Stimulated activated CD8-positive, alpha-beta memory T cell treated with anti-CD3 and anti-CD28 coated beads, Interleukin-2, amount 100 ng/mL, for 1 hour (primary cell): ENCODE results near the gene CUL3.
"Not testable (repeated sequence)": the region's sequence is repeated elsewhere in the genome, so short reads cannot be mapped to it uniquely, and the experiment has no call there.

ENCODE experiments used
- DNase-seq, 2 donors: peaks; one replicate each; pipeline ENCODE4 v3.0.0-alpha.2; 2020; ENCODE audit warnings: low read depth in 2 of 2

CUL3 gene

DNA sequence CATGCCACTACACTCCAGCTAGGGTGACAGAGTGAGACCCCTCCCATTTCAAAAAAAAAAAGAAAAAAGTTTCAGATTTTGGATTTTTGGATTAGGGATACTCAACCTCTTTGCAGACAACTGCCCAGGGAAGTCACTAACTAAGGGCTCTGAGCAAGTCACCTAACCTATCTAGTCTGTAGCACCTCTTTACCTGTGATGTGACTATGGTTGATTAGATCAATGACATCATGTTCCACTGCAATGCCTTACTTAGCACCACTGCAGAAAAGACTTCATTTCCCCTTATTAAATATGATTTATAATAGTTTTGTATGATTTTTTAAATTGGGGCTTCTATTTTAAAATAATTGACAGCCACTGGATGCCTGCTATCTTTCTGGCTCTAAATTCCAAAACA is 41.2 kb downstream of the CUL3 start:
- DNase-seq = no peak

- no peak for DNase-seq
Observed at GRCh38 chr2:224538561-224539138, 46.5 kb downstream of the CUL3 start.

DNA sequence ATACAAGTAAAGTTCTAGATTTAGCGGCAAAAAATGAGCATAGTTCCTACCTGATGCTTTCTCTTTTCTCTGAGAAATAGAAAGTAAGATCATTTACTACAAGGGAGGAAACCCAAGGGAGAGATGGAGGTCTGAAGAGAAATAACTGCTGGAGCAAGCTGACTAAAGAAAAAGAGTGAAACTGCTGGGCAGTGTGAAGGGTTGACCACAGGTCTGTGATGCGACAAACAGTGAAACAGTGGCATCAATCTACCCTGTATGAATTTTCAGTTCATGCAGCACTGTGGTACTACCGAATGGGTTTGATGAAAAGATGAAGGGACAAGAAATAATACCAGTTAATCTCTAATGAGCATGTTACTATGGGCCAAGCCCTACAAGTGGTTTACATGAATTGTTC is 52.2 kb downstream of the CUL3 start:
- DNase-seq = no peak

GRCh38 chr2:224532441-224532840 is 52.7 kb downstream of the CUL3 start:
- no peak for DNase-seq

- DNase-seq = no peak
Observed at GRCh38 chr2:224528171-224528570, 57.0 kb downstream of the CUL3 start.

DNA sequence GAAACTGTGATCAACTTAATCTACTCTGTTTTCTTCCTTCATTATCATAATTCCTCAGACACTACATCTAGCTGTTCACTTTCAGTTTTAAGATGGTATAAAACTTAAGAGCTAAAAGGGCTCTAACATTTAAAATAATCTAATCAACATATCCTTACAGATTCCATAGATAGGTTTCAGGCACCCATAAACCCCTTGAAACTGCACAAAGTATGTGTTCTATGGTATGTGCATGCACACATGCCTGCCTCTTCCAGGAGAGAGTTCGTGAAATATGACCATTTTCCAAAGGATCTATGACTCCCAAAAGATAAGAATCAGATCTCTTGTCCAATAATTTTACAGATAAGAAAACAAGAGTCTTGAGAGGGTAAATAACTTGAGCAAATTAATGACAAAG is 59.4 kb downstream of the CUL3 start:
- DNase-seq = no peak

DNA sequence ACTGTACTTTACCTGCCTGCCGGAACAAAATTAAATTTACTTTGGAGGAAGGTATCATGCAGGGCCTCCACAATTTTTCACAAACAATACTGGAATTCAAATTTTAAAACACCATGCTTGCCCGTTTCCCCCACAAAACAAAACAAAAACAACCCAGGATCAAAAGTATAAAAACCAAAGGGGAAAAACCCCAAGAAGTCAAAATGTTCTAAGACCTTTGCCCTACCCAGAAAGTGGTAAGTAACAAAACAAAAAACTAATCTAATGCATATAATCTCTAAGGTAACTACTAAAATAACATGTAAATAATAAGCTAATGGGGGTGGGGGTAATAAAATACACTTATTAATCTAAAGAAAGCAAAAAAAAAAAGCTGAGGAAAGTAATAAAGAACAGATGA is 60.5 kb downstream of the CUL3 start:
- no peak for DNase-seq

- no peak for DNase-seq
Observed at GRCh38 chr2:224523626-224524577, 61.3 kb downstream of the CUL3 start.

- DNase-seq = not testable (repeated sequence)
Observed at GRCh38 chr2:224522483-224522882, 62.7 kb downstream of the CUL3 start.

GRCh38 chr2:224520064-224520463 is 65.1 kb downstream of the CUL3 start:
- DNase-seq = no peak

DNA sequence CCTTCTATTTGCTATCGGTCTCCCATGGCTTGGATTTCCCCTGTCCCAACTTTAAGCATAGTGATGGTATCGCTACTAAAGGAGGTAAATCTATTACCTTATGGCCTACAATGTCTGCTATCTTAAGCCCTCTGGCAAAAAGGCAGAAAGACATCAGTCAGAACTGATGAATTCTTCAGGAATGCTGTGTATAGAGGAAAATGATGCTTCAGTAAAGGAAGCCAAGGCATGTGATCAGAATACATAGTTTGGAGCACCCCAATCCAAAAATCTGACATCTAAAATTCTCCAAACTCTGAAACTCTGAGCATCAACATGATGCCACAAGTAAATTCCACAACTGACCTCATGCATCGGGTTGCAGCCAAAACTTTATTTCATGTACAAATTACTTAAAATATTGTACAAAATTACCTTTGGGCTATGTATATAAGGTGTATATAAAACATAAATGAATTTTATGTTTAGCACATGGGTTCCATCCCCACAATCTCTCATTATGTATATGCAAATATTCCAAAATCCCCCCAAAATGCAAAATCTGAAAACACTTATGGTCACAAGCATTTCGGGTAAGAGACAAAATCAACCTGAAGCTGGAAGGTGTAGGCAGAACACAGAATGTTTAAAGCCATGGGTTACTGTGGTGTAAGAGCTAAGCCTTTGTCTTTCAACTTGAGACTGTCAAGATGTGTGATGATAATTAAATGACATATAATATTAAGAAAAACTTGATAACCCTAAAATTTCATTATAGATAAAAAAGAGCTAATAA is 66.2 kb downstream of the CUL3 start:
- no peak for DNase-seq

GRCh38 chr2:224517963-224518362 is 67.2 kb downstream of the CUL3 start:
- no peak for DNase-seq

DNA sequence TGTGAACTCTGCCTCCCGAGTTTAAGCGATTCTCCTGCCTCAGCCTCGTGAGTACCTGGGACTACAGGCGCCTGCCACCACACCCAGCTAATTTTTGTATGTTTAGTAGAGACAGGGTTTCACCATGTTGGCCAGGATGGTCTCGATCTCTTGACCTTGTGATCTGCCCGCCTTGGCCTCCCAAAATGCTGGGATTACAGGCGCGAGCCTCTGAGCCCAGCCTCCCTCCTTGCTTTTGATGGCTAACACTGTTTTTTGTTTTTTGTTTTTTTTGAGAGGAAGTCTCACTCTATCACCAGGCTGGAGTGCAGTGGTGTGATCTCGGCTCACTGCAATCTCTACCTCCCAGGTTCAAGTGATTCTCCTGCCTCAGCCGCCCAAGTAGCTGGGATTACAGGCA is 68.8 kb downstream of the CUL3 start:
- DNase-seq = not testable (repeated sequence)

GRCh38 chr2:224513991-224514390 is 71.2 kb downstream of the CUL3 start:
- DNase-seq = no peak

DNA sequence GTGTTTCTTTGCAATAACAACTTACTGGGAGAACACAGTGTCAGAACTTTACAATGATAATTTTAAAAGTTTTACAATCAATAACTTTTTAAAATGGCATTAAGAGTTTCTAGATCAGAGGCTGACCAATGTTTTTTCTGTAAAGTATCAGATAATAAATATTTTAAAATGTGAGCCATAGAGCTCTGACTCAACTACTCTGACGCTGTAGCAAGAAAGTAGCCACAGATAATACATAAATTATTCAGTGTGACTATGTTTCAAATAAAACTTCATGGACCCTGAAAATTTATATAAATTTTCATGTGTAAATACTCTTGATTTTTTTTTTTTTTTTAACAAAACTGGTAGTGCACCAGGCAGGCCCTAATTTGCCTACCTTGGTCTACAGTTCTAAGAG is 77.4 kb downstream of the CUL3 start:
- DNase-seq = no peak

- DNase-seq = no peak
Observed at GRCh38 chr2:224506494-224506893, 78.7 kb downstream of the CUL3 start.

DNA sequence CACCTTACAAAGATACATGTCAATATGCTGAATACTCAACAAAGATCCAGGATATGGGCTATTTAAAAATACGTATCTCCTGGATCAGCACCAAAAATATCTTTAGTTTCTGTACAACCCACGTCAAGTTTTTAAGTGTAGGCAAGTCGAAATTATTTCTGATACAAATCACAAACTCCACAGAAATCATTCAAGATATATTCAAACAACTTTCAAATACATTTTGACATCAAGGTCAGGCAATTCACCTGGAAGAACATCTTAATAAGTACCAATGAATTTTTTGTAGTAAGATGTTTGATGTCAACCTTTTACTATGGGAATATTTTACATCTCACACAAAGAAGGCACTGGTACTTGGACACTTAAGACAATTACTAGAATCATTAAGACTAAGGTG is 86.2 kb downstream of the CUL3 start:
- no peak for DNase-seq

DNA sequence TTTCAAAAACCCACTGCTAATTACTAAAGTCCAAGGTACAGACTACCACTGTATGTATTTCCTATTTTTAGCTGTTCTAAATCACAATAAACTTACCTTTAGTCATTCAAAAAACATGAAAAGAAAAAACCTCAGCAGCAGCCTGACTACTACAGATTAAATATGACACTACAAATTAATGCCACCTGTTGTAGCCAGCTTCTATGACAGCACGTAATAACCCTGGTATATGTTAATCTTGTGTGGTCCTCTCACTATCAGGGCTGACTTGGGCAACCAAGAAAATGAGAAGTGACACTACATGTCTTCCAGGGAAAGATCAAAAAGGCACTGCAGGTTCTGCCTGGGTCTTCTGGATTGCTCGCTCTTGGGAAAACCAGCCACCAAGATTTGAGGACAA is 92.6 kb downstream of the CUL3 start:
- no peak for DNase-seq

DNA sequence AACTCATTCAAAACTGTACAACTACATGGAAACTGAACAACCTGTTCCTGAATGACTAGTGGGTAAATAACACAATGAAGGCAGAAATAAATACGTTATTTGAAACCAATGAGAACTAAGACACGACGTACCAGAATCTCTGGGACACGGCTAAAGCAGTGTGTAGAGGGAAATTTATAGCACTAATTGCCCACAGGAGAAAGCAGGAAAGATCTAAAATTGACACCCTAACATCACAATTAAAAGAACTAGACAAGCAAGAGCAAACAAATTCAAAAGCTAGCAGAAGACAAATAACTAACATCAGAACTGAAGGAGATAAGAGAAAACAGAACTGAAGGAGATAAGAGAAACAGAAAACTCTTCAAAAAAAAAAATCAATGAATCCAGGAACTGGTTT is 97.2 kb downstream of the CUL3 start:
- not testable (repeated sequence) for DNase-seq

- DNase-seq = not testable (repeated sequence)
Observed at GRCh38 chr2:224485081-224486014, 99.8 kb downstream of the CUL3 start.

DNA sequence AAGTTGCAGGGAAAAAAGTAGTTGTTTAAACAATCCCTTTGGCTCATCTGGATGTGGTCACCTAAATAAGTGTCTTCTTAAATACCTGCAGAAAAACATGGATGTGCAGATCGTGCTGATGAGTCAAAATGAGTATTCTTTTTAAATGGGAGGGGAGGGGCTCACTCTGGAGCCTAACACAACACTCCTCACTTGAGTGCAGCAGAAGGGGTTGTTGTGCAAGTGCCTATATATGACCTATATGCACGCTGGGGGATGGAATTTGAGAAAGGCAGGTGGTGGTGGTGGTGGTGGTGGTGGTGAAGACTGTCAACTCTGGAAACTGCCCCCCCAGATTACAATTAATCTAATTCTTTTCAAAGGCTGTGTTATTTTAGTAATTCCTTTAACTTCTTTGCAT is 105.3 kb downstream of the CUL3 start:
- DNase-seq = no peak
